ENCODE data around the gene MRPL11.

The MRPL11 gene

GRCh38 chr11:66451663-66452062 is 13.0 kb upstream of the MRPL11 start:
- Histone ChIP-seq H2AFZ (ENCODE audit: low read depth, low read length) (no peak overlapping the region), H3K9me3 (ENCODE audit: insufficient read depth, low read length) (no peaks in the 10 kb centered on the region), H4K20me1 (ENCODE audit: insufficient read depth, low read length) (no peaks in the 10 kb centered on the region)

GRCh38 chr11:66450560-66450959 is 11.9 kb upstream of the MRPL11 start:
- H3K79me2 ChIP-seq (ENCODE audit: low read length), result no peaks in the 10 kb centered on the region
- H3K9me3 ChIP-seq (ENCODE audit: insufficient read depth, low read length), result no peaks in the 10 kb centered on the region
- no peak overlapping the region for H3K4me3 ChIP-seq (ENCODE audit: low read length)
- no peak for TF ChIP-seq CTCF (IDR thresholded peaks at IDR 0.05; ENCODE audit: low read depth, low read length)
- no peak for TF ChIP-seq EZH2phosphoT487 (IDR thresholded peaks at IDR 0.05; ENCODE audit: low read depth)
- peaks cover 17% of the 10 kb centered on the region for H3K27me3 ChIP-seq (ENCODE audit: low read depth, low read length)
- H3K9ac ChIP-seq (ENCODE audit: low read length), result no peak overlapping the region
- H4K20me1 ChIP-seq (ENCODE audit: insufficient read depth, low read length), result no peaks in the 10 kb centered on the region
- H2AFZ ChIP-seq (ENCODE audit: low read depth, low read length), result no peak overlapping the region
- H3K4me1 ChIP-seq (ENCODE audit: low read length), result no peaks in the 10 kb centered on the region
- H3K4me2 ChIP-seq (ENCODE audit: low read length), result no peak overlapping the region
- no peak overlapping the region for H3K27ac ChIP-seq (ENCODE audit: low read length)
- H3K36me3 ChIP-seq (replicated peaks; ENCODE audit: low read depth, low read length), result no peaks in the 10 kb centered on the region

More at GRCh38 chr11:66451663-66452062, 13.0 kb upstream of the MRPL11 start:
- no peak overlapping the region for H3K4me3 ChIP-seq (ENCODE audit: low read length)
- no peak overlapping the region for H3K27ac ChIP-seq (ENCODE audit: low read length)
- H3K27me3 ChIP-seq (ENCODE audit: low read depth, low read length), result peaks cover 22% of the 10 kb centered on the region
- H3K9ac ChIP-seq (ENCODE audit: low read length), result no peak overlapping the region
- no peaks in the 10 kb centered on the region for H3K79me2 ChIP-seq (ENCODE audit: low read length)
- no peaks in the 10 kb centered on the region for H3K36me3 ChIP-seq (replicated peaks; ENCODE audit: low read depth, low read length)
- H3K4me2 ChIP-seq (ENCODE audit: low read length), result no peak overlapping the region
- H3K4me1 ChIP-seq (ENCODE audit: low read length), result peaks cover under 1% of the 10 kb centered on the region
- TF ChIP-seq EZH2phosphoT487 (IDR thresholded peaks at IDR 0.05; ENCODE audit: low read depth), result no peak
- TF ChIP-seq CTCF (IDR thresholded peaks at IDR 0.05; ENCODE audit: low read depth, low read length), result no peak

GRCh38 chr11:66448523-66448922 is 9.9 kb upstream of the MRPL11 start:
- Histone ChIP-seq H4K20me1 (ENCODE audit: insufficient read depth, low read length) (no peaks in the 10 kb centered on the region), H2AFZ (ENCODE audit: low read depth, low read length) (no peak overlapping the region), H3K9me3 (ENCODE audit: insufficient read depth, low read length) (no peaks in the 10 kb centered on the region), H3K36me3 (replicated peaks; ENCODE audit: low read depth, low read length) (no peaks in the 10 kb centered on the region), H3K4me3 (ENCODE audit: low read length) (no peak overlapping the region), H3K4me1 (ENCODE audit: low read length) (no peaks in the 10 kb centered on the region), H3K79me2 (ENCODE audit: low read length) (no peaks in the 10 kb centered on the region), H3K9ac (ENCODE audit: low read length) (no peak overlapping the region), H3K4me2 (ENCODE audit: low read length) (no peak overlapping the region), H3K27ac (ENCODE audit: low read length) (no peak overlapping the region), H3K27me3 (ENCODE audit: low read depth, low read length) (0 out of 2 replicates have a peak, but pooled peaks cover 4% of the 10 kb centered on the region)
- TF ChIP-seq EZH2phosphoT487 (IDR thresholded peaks at IDR 0.05; ENCODE audit: low read depth) (no peak), CTCF (IDR thresholded peaks at IDR 0.05; ENCODE audit: low read depth, low read length) (no peak)

GRCh38 chr11:66447012-66447411 is 8.4 kb upstream of the MRPL11 start:
- H3K9ac ChIP-seq (ENCODE audit: low read length), result no peak overlapping the region
- H3K36me3 ChIP-seq (replicated peaks; ENCODE audit: low read depth, low read length), result no peaks in the 10 kb centered on the region
- H3K79me2 ChIP-seq (ENCODE audit: low read length), result no peaks in the 10 kb centered on the region
- H3K4me1 ChIP-seq (ENCODE audit: low read length), result no peaks in the 10 kb centered on the region
- TF ChIP-seq CTCF (IDR thresholded peaks at IDR 0.05; ENCODE audit: low read depth, low read length) (no peak), EZH2phosphoT487 (IDR thresholded peaks at IDR 0.05; ENCODE audit: low read depth) (no peak)
- H3K9me3 ChIP-seq (ENCODE audit: insufficient read depth, low read length), result no peaks in the 10 kb centered on the region
- H3K4me2 ChIP-seq (ENCODE audit: low read length), result no peak overlapping the region
- no peaks in the 10 kb centered on the region for H4K20me1 ChIP-seq (ENCODE audit: insufficient read depth, low read length)
- no peaks in the 10 kb centered on the region; the same call in 1 of the 2 replicates for H3K27me3 ChIP-seq (ENCODE audit: low read depth, low read length)
- H3K27ac ChIP-seq (ENCODE audit: low read length), result no peak overlapping the region
- H3K4me3 ChIP-seq (ENCODE audit: low read length), result no peak overlapping the region
- H2AFZ ChIP-seq (ENCODE audit: low read depth, low read length), result no peak overlapping the region
